ENCODE measurements around the gene CUX1. TPM values are rescaled to one million over a fixed set of nuclear protein-coding genes. Genes with fewer than 3 reads are reported as not detected.

The CUX1 gene
- total RNA-seq, 2 experiments from 2014 or later: 35.6 to 38.0 TPM

GRCh38 chr7:101902680-101903514 is 85.5 kb downstream of the CUX1 start:
- intact Hi-C loops (cut with DNase I, micrococcal nuclease): no loop called here
- Histone ChIP-seq H3K4me3 (ENCODE audit: low read length) (no peak overlapping the region), H3K27ac (ENCODE audit: low read depth in 1 of 2, low read length in 2 of 2) (no peak overlapping the region), H3K4me1 (ENCODE audit: insufficient read depth, low read length) (no peaks in the 10 kb centered on the region), H3K27me3 (ENCODE audit: control insufficient read depth in 1 of 2, insufficient read depth in 2 of 2, low read length in 2 of 2) (no peaks in the 10 kb centered on the region), H3K36me3 (ENCODE audit: insufficient read depth, low read length) (no peaks in the 10 kb centered on the region), H3K9me3 (ENCODE audit: control insufficient read depth in 1 of 2, insufficient read depth in 1 of 2, low read length in 2 of 2) (no peaks in the 10 kb centered on the region)
- H3K36me3 Mint-ChIP-seq (ENCODE audit: low read depth): no peaks in the 10 kb centered on the region
- no peak for ATAC-seq (ENCODE audit: poor library complexity)
- ChIA-PET POLR2A (no interaction called here), CTCF (no interaction called here)
- H3K4me3 Mint-ChIP-seq: no peak overlapping the region
- H3K9me3 Mint-ChIP-seq: no peaks in the 10 kb centered on the region
- DNase-seq: no peak
- H3K27ac Mint-ChIP-seq: no peak overlapping the region
- H3K4me1 Mint-ChIP-seq (ENCODE audit: low read depth): peaks cover 12% of the 10 kb centered on the region
- H3K27me3 Mint-ChIP-seq: no peaks in the 10 kb centered on the region
- TF ChIP-seq CTCF (IDR thresholded peaks at IDR 0.05): no peak

GRCh38 chr7:101903515-101903868 is 86.1 kb downstream of the CUX1 start:
- Mint-ChIP-seq H3K36me3 (ENCODE audit: low read depth) (no peaks in the 10 kb centered on the region), H3K27me3 (no peaks in the 10 kb centered on the region), H3K4me3 (no peak overlapping the region), H3K4me1 (ENCODE audit: low read depth) (peaks cover 12% of the 10 kb centered on the region), H3K27ac (no peak overlapping the region), H3K9me3 (no peaks in the 10 kb centered on the region)
- POLR2A ChIA-PET: no interaction called here
- H3K4me1 ChIP-seq (ENCODE audit: insufficient read depth, low read length): no peaks in the 10 kb centered on the region
- CTCF ChIA-PET: no interaction called here
- H3K27ac ChIP-seq (ENCODE audit: low read depth in 1 of 2, low read length in 2 of 2): no peak overlapping the region
- ATAC-seq (ENCODE audit: poor library complexity) (no peak), DNase-seq (no peak)
- H3K36me3 ChIP-seq (ENCODE audit: insufficient read depth, low read length): no peaks in the 10 kb centered on the region
- intact Hi-C loops (cut with DNase I, micrococcal nuclease): no loop called here
- no peak for TF ChIP-seq CTCF (IDR thresholded peaks at IDR 0.05)
- H3K9me3 ChIP-seq (ENCODE audit: control insufficient read depth in 1 of 2, insufficient read depth in 1 of 2, low read length in 2 of 2): no peaks in the 10 kb centered on the region
- H3K4me3 ChIP-seq (ENCODE audit: low read length): no peak overlapping the region
- H3K27me3 ChIP-seq (ENCODE audit: control insufficient read depth in 1 of 2, insufficient read depth in 2 of 2, low read length in 2 of 2): no peaks in the 10 kb centered on the region

DNA sequence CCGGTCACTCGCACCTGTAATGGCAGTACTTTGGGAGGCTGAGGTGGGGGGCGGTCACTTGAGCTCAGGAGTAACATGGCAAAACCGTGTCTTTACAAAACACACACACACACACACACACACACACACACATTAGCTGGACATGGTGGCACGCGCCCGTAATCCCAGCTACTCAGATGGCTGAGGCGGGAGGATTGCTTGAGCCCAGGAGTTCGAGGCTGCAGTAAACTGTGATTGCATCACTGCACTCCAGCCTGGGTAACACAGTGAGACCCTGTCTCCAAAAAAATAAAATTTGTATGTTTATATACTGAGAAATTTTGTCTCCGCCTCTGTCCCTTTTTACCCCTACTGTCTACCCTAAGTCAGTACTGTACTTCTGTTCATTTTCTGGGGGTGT is 86.6 kb downstream of the CUX1 start:
- no peaks in the 10 kb centered on the region for H3K36me3 Mint-ChIP-seq (ENCODE audit: low read depth)
- ChIA-PET POLR2A (no interaction called here), CTCF (interaction anchor here (0.7 kb wide), 1 partner anchor 945 kb away, joined by 3 read pairs; no protein-coding TSS in a partner anchor)
- Histone ChIP-seq H3K9me3 (ENCODE audit: control insufficient read depth in 1 of 2, insufficient read depth in 1 of 2, low read length in 2 of 2) (no peaks in the 10 kb centered on the region), H3K27ac (ENCODE audit: low read depth in 1 of 2, low read length in 2 of 2) (no peak overlapping the region), H3K36me3 (ENCODE audit: insufficient read depth, low read length) (no peaks in the 10 kb centered on the region), H3K4me1 (ENCODE audit: insufficient read depth, low read length) (no peaks in the 10 kb centered on the region), H3K27me3 (ENCODE audit: control insufficient read depth in 1 of 2, insufficient read depth in 2 of 2, low read length in 2 of 2) (no peaks in the 10 kb centered on the region), H3K4me3 (ENCODE audit: low read length) (no peak overlapping the region)
- ATAC-seq (ENCODE audit: poor library complexity): no peak
- no peak for TF ChIP-seq CTCF (IDR thresholded peaks at IDR 0.05)
- intact Hi-C loops (cut with DNase I, micrococcal nuclease): no loop called here
- H3K27me3 Mint-ChIP-seq: no peaks in the 10 kb centered on the region
- no peak overlapping the region for H3K27ac Mint-ChIP-seq
- H3K4me3 Mint-ChIP-seq: no peak overlapping the region
- H3K9me3 Mint-ChIP-seq: no peaks in the 10 kb centered on the region
- no peak for DNase-seq
- H3K4me1 Mint-ChIP-seq (ENCODE audit: low read depth): peaks cover 12% of the 10 kb centered on the region
